Fibroblast of skin of left quadriceps (primary cell): Measurements from ENCODE around the gene PCNX2.
"Not testable (repeated sequence)": the region's sequence is repeated elsewhere in the genome, so short reads cannot be mapped to it uniquely, and the experiment has no call there.

ENCODE experiments used
- DNase-seq, 2 experiments: peaks; one replicate each; pipeline ENCODE4 v3.0.0-alpha.2; 2013; ENCODE audit warnings: low read depth in 2 of 2

PCNX2 gene

DNA sequence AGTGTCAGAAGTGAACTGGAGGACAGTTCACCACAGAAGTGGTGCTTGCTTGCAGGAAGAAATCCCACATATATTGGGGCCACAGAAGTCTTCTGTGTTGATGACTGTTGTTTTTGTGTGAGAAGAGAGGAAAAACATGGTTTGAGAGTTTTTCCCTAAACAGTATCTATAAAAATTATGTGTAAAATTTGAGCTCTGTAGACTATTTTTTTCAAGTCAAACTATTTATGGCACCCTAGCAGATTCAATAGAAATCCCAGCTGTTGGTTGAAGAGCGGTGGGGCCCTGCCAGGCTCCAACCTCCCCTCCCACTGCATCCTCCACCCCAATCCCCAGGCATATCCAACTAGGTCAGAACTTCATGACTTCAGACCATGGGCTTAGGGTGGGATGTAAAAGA is 283.5 kb downstream of the PCNX2 start:
- no peak for DNase-seq

DNA sequence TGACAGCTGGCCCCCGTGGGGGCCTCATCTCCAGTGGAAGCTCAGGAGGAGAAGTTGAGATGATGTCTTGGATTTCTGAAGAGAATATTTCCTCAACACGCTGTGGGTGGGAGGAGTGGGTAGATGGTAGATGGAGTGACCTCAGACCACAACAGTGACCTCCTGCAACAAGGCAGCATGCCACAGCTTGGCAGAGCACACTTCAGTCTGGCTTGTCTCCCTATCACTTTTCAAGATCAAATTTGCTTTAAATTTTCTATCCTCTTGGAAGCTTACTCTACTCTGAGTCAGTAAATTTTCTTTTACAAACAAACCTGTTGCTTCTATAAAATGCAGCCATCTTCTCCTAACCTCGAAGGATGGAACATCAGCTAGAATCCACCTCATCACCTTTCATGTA is 285.4 kb downstream of the PCNX2 start:
- no peak for DNase-seq

DNA sequence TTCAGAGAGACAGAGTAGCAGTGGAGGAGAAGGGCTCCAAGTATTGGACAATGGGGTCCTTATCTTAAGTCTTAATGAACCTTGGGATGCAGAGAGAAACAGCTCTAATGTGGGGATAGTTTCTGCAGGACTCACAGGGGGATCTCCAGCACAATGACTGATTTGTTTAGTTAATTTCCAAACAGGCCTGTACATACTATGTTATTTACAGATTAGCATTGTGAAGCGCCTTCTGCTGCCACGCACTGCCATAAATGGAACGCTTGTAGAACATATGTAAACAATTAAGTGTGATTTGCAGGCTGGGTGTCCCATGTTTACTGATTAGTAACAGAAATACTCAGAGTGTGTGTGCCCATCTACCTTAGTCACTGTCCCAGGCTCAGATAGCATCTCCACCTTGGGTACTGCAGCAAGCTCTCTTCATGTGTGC is 289.0 kb downstream of the PCNX2 start:
- no peak for DNase-seq

- DNase-seq, result no peak
These were observed 289.4 kb downstream of the PCNX2 start for GRCh38 chr1:233006108-233006507.

- no peak for DNase-seq
These were observed 289.8 kb downstream of the PCNX2 start for GRCh38 chr1:233005703-233006102.

DNA sequence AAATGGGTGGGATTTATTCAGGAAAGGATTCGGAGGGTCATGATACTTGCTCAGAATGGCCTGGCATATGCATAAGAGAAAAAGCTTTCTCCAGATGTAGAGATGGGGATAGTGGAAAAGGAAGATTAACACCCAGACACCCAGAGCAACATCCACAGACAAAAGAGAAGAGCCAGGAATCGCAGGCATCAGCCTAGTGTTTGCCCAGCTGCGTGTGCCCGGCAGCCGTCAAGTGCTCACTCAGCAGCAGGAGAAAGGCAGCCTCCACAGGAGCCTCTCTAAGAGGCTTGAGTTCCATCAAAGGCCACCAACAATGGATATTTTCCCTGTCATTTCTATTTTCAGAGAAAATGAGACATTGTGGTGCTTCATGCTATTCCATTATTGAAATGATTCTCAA is 290.4 kb downstream of the PCNX2 start:
- DNase-seq, result no peak

- DNase-seq, result no peak
These were observed 291.1 kb downstream of the PCNX2 start for GRCh38 chr1:233004451-233004850.

DNA sequence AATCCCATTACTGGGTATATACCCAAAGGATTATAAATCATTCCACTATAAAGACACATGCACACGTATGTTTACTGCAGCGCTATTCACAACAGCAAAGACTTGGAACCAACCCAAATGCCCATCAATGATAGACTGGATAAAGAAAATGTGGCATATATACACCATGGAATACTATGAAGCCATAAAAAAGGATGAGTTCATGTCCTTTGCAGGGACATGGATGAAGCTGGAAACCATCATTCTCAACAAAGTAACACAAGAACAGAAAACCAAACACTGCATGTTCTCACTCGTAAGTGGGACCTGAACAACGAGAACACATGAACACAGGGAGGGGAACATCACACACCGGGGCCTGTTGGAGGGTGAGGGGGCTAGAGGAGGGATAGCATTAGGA is 291.9 kb downstream of the PCNX2 start:
- DNase-seq, result not testable (repeated sequence)

DNA sequence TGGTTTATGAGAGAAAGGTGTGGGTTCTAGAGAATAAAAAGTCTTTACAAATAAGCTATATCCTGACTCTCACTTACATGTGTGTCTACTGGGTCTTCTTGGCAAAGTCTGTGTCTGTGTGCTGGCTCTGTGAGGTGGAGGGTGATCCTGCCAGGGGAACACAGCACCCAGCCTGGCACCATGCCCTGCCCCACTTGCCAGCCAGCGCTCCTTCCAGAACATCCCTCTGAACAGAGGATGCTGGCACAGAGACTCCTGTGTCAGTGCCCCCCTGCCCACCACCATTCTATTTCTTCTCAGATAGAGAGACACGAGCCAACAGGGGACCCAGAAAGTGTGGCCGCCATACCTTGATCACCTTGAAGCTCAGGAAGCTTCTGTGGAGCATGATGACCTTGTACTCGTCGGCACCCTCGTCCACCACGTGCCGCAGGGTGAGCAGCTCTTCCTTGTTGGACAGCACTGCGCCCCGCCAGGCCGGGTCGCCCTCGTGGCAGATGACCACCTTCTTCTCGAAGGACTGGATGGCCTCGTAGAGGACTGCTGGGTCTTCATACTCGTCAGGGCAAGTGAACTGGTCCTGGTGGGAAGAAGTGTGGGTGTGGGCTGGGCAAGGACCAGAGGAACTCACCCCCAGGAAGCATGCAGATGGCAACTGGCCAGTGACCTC is 295.4 kb downstream of the PCNX2 start:
- no peak for DNase-seq

- no peak for DNase-seq
These were observed 296.9 kb downstream of the PCNX2 start for GRCh38 chr1:232998646-232999045.

- no peak for DNase-seq
These were observed 297.4 kb downstream of the PCNX2 start for GRCh38 chr1:232998138-232998537.

DNA sequence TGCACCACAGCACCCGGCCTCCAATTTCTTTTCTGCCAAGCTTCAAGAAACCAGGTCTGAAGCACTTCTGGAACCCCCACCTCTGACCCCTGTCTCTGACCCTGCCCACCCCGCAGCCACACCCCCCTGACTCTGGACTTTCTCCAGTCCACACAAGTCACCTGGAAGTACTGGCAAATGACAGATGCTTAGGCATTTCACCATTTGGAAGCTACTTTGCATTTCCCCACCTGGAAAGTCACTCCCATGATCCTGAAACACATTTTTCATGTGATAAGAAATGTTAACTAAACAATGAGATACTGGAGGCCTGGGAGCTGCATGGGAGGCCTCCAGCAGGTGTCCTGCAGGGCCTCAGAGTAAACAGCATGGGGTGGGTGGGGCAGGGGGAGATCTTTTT is 299.4 kb downstream of the PCNX2 start:
- DNase-seq, result no peak

DNA sequence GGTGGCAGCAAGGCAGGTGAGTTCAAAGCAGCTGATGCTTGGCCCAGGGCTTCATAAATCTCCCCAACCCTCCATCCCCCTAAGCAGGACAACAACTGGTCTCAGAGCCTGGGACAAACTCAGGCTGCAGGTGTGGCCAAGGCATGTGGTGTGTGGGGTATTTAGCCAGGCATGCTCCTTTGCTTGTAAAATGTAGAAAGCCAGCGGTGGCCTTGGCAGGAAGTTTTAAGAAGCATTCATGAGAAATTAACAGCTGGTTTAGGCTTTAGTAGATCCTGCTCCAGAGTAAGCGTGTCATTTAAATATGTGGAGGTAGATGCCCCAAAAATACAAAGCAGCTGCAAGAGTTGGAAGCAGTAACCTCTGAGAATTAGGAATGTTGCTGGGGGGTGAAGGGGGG is 300.3 kb downstream of the PCNX2 start:
- DNase-seq, result no peak

DNA sequence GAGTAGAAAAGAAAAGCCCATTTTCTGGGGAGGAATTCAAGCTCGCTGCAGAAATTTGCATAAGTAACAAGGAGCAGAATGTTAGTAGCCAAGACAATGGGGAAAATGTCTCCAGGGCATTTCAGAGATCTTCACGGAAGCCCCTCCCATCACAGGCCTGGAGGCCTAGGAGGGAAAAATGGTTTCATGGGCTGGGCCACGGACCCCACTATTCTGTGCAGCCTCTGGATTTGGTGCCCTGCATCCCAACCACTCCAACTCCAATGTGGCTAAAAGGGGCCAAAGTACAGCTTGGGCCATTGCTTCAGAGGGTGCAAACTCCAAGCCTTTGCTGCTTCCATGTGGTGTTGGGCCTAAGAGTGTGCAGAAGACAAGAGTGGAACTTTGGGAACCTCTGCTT is 302.0 kb downstream of the PCNX2 start:
- no peak for DNase-seq

DNA sequence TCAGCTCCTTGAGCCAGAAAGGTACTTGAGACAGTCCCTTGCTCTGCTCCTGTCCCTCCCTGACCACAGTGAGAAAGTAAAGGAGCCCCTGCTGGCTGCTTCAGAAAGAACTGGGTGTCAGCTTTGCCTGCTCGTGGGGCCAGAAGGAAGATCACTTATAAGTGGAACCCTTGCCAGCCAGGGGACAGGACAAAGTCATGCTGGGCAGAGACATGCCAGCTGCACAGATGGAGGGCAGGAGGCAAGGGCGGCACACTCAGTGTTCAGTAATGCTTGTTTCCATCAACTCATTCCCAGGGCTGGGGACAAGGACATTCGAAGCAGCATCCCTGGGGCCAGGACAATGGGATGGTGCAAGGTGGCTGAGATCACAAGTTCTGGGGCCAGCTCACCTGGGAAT is 303.3 kb downstream of the PCNX2 start:
- DNase-seq, result no peak

GRCh38 chr1:232991238-232991637 is 304.3 kb downstream of the PCNX2 start:
- DNase-seq, result no peak

DNA sequence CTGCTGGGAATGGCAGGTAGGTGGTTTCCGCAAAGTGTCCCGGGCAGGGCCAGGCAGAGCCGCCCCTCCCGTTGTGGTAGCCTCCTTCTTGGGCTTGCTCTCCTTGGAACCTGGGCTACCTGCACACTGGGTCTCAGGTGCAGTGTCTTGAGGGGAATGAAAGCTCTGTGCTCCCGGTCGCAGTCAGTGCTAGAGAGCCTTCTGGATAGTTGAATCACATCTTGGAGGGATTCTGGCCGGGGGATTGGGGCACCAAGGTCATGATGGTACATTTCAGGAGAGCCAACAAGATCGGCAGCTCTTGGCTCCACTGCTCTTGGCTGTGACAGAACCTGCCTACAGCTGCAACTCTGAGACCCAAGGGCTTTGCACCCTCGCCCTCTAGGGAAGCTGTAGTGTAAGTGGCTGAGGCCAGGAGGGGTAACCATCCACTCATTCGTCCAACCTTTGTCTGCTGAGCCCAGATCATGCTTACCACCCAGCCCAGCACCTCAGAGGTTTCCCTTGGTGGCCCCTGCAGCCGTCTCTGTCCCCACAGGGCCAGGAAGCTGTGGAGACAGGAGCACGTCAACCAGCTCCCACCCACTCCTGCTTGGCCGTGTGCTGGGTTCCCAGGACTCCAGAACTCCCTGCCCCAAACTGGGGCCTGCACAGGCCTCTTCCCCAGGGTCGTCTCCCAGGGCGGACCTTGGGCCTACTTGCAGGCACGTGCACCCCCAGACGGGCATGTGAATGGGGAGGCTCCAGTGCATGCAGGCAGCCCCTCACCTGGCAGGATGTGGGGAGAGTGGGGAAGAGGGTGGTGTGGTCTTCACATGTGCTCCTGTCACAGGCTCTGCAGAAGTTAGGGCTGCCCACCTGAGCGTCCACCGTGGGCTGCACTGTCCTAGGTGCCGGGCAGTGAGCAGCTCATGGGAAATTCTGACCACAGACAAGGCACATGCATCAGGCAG is 305.1 kb downstream of the PCNX2 start:
- no peak for DNase-seq

GRCh38 chr1:232988572-232989040 is 306.9 kb downstream of the PCNX2 start:
- peak in 1 of 2 experiments; percentile 20 for DNase-seq

DNA sequence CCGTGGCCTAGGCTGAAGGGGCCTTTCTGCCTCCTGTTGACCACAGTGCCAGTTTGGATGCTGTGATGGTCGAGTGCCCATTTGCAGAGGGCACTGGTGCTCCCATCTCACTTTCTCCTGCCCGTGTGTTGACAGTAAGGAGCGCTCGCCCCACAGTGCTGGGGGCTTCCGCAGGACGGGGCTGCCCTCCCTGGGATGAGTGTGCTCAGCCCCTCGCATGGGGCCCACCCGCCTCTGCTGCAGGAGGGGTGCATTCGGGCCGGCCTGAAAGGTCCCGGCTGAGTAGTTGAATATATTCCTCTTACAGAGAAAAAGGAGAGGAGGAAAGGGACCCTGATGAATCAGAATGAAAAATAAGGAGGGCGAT is 307.8 kb downstream of the PCNX2 start:
- no peak for DNase-seq

DNA sequence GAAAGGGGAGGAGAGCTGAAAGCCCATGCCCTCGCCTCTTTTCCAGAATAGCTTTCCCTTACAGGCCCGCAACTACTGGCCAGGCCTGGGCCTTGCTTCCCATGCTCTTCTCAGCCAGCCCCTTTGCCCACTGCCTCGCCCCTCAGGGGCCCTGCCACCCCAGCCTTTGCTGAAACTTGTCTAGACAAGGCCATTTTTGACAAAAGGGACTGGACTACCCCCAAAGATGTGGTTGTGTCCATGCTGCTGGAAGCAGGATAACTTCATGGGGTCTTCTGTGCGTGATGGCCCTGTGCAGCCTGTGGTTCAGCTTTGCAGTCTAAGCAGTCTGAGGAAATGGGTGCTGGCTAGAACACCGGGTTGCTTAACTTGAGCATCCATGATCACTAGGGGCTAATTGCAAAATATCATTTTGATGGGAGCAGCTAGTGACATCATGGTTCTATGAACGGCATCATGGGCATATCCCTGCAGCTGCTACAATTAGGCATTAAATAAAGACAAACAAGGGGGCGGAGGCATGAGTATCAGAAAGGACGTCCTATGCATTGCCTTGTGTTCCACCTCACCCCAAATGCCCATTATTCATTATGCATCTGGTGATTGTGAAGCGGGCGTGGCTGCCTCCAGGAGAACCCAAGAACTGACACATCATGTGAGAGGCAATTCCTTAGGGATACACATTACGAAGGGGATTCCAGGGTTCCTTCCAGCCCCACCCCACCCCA is 308.3 kb downstream of the PCNX2 start:
- DNase-seq, result no peak

DNA sequence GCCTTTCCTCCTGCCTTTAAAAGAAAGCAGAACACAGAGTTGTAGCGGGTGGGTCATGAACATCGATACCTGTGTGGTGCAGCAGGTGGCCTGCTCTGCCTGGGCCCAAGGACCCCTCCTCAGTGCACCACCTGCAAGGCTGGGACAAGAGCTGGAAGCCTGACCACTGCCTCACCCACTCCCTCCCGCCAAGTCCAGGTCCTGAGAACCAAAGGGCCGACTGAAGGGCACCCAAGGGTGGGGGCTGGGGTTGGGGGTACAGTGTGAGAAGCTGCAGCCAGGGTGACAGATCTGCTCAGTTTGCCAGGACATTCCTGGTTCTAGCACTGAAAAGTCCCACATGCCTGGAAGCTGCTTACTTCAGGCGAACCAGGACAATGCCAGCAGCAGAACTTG is 309.0 kb downstream of the PCNX2 start:
- DNase-seq, result no peak

DNA sequence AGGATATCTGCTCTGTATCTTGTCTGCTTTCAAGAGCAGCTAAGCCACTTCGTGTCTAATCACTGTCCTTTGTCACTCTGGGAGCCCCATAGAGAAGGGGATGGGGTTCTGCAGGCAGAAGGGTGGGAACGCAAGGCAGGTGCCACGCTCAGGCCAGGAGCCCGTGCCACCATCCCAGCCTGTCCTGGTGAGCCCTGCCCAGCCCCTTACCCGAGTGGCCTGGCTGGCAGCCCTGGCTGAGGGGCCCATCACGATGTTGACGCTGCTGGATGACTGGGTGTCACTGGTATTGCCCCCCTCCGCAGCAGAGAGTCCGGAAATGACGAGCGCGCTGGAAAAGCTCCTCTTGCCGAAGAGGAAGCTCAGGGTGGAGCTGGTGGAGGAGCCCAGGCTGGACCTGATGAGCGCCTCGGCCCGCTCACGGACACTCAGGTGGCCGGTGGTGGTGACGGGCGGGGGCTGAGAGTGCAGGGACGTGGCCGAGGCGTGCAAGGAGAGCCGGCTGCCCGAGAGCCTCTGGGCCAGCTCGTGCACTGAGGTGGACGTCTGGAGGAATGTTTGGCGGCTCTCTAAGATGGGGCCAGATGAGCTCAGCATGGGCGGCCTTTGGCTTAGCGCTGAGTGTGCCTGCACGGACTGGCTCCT is 309.5 kb downstream of the PCNX2 start:
- DNase-seq, result no peak
